GM18870 (cell line): ENCODE measurements around the gene CCDC186.
A peak's percentile ranks its signal among the peaks of the same experiment; 100 is the strongest.
"Not testable (repeated sequence)": the region's sequence is repeated elsewhere in the genome, so short reads cannot be mapped to it uniquely, and the experiment has no call there.

Experiments
- ATAC-seq: cut with Tn5 transposase; IDR thresholded peaks from one replicate; pipeline ENCODE4 v1.9.1; 2021; ENCODE audit warnings: moderate library complexity; ENCODE audit not compliant: unreplicated experiment

CCDC186 gene

DNA sequence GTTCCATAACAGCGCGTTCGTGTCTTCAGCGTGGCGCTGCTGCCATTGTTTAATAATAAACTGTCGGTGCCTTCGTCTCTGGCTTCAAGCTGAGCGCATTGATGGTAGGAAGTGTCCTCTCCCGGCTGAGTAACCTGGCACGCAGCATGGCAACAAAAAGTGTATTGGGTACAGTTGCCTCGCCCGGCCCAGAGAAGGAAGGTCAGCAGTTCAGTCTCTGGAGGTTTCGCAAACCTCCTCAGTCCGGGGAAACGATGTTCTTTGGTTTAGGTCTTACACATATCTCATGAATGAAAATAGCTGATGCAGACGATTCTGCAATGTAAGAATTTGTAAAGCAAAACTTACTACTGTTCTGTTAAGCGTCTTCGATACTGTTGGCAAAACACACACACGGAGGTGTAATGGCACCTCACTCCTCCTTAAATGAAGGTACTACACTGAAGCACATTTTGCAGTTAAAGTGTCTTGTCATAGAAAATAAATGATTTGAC, 739 bp upstream of the CCDC186 start:
- peak; percentile 14 for ATAC-seq

GRCh38 chr10:114173603-114173920, 441 bp downstream of the CCDC186 start:
- no peak for ATAC-seq

GRCh38 chr10:114172776-114173602, 1.0 kb downstream of the CCDC186 start:
- ATAC-seq: no peak

GRCh38 chr10:114172216-114172615, 1.8 kb downstream of the CCDC186 start:
- ATAC-seq: no peak

- no peak for ATAC-seq
These were observed 5.5 kb downstream of the CCDC186 start for GRCh38 chr10:114168450-114169009.

DNA sequence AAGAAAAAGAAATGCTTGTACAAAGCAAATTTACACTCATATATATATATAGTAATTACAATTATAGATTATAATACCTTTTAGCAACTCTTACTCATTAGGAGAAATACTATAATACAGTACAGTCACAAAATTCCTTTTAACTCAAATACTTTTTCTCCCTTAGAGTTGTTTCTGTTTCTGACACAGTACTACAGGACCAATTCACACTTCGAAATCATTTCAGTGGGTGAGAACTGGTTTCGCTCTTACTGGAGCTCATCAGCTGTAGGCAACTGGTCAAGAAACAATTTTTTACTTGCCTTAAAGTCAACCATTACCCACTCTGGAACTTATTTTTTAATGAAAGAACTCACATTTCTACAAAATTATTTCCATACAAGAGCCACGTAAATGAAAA, 6.0 kb downstream of the CCDC186 start:
- ATAC-seq: no peak

DNA sequence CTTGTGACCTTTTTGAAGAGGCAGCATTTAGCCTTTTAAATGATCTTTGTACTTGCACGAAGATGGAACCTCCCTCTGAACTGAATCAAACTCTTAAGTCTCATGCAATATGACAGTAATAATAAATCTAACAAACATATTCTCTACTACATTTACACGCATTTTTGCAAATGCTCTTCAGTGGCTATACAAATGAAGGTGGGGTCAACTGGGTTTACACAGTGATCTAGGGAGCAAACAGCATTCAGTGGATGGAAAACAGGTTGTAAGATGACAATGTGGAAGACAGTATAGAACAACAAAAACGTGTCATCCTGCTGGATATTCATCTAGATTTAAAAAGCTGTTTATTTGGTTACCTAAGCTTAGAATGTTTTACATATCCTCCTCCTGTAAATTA, 7.5 kb downstream of the CCDC186 start:
- no peak for ATAC-seq

DNA sequence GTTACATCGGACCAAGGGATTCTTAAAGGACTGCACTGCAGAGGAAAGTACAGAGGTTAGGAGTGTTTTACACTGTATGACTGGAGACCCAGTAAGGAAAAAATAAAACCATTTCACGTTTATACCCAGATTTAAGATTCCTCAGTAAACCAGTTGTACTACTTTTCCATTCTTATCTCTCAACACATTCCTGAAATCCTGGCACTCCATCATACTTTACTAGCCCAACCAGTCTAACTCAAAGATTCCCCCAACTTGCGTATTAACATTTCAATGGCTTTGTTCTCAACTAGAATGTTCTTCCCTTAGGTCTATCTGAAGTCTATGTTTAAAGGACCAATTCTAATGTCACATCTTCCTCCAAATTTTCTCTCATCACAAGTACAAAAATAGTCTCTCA, 8.0 kb downstream of the CCDC186 start:
- no peak for ATAC-seq

GRCh38 chr10:114163062-114163461, 10.9 kb downstream of the CCDC186 start:
- no peak for ATAC-seq

DNA sequence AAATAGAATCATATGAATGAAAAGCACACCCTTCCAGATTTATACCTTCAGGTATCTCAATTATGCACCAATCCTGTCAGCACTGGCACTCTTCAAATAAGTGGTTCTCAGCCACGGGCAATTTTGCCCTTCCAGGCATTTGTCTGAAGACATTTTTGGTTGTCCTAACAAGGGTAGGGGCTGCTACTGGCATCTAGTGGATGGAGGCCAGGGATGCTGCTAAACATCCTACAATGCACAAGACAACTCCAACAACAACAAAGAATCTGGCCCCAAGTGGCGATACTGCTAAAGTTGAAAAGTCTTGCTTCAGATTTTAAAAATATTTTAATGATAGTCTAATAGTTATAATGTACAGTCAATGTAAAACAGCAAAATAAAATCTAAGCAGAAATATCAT, 16.1 kb downstream of the CCDC186 start:
- ATAC-seq: no peak

DNA sequence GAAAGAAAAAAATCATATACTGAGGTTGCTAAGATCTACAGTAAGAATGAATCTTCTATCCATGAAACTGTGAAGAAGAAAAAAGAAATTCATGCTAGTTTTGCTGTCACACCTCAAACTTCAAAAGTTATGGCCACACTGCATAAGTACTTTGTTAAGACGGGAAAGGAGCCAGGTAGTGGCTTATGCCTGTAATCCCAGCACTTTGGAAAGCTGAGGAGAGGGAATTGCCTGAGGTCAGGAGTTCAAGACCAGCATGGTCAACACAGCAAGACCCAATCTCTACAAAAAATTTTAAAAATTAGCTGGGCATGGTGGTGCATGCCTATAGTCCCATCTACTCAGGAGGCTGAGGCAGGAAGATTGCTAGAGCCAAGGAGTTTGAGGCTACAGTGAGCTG, 22.1 kb downstream of the CCDC186 start:
- ATAC-seq: no peak

- no peak for ATAC-seq
These were observed 22.5 kb downstream of the CCDC186 start for GRCh38 chr10:114151486-114151885.

GRCh38 chr10:114149476-114149875, 24.5 kb downstream of the CCDC186 start:
- not testable (repeated sequence) for ATAC-seq

DNA sequence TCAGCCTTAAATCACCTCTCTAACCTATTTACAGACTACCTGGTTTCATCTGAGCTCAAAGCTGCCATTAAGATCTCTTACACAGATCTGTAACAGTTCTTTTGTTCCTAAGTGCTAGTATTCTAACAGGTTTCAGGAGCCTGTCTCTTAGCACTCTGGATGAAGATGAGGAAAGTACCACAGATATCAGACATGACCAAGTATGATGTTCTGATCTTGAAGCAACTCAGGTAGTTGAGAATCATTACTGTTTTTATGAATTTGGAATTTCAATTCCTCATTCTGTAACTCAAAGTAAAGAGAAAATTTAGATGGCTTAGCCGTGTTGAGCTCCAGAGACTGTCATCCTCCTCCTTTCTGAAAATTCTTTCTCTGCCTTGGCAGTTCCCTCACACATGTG, 30.8 kb downstream of the CCDC186 start:
- no peak for ATAC-seq

- no peak for ATAC-seq
These were observed 32.0 kb downstream of the CCDC186 start for GRCh38 chr10:114142018-114142417.

- ATAC-seq: not testable (repeated sequence)
These were observed 33.2 kb downstream of the CCDC186 start for GRCh38 chr10:114140827-114141226.

- no peak for ATAC-seq
These were observed 34.0 kb downstream of the CCDC186 start for GRCh38 chr10:114140036-114140435.

GRCh38 chr10:114138581-114138980, 35.4 kb downstream of the CCDC186 start:
- no peak for ATAC-seq

- ATAC-seq: no peak
These were observed 38.5 kb downstream of the CCDC186 start for GRCh38 chr10:114135476-114135875.

DNA sequence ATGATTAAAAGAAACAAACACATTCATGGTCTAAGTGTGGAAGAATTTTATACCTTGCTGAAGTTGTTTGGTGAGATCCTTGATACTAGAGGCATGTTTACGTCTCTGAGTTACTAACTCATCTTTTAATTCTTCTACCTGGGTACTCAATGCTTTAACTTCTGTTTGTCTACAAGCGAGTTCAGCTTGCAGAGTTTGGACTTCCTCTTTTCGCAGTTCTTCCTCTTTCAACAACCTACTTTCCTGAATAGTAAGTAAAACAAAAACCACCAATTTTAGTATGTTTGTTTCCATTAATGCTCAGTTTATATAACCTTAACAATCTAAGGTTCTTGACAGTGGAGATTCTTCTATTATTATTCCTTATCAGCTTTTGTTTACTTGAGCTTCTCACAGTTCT, 42.9 kb downstream of the CCDC186 start:
- ATAC-seq: no peak

DNA sequence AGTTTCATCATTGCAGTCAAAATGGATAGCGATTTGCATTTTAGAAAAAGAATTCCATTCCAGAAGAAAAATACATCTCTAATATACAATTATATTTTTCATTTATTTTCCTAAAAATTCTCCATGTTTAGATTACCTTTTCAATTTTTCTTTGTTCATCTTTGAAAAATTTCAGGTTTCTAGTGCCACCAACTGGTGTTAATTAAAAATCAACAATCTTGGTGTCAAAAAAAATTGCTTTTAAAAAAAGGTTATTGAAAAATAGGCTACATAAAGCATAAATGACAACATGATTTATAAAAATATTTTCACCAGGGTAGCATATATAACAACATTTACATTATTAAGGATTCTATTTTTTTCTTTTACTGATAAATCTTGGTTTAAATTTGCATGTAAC, 53.0 kb downstream of the CCDC186 start:
- no peak for ATAC-seq

GRCh38 chr10:114118514-114118913, 55.5 kb downstream of the CCDC186 start:
- no peak for ATAC-seq

GRCh38 chr10:114117728-114118127, 56.3 kb downstream of the CCDC186 start:
- no peak for ATAC-seq
